Panc1 (cell line): ENCODE data around the gene PPM1H.

ENCODE experiments used
- CTCF ChIP-seq: fragments of 450-650 bp; IDR thresholded peaks from 2 replicates; pipeline ENCODE4 v1.5.1; 2017; ENCODE audit warnings: mild to moderate bottlenecking
- POLR2AphosphoS5 ChIP-seq: IDR thresholded peaks from 2 replicates; pipeline ENCODE4 v1.6.1; 2012; ENCODE audit warnings: mild to moderate bottlenecking, low read depth, low read length, moderate library complexity
- REST ChIP-seq, 2 experiments: IDR thresholded peaks; 2 replicates each; pipeline ENCODE4 v1.6.1; 2011 to 2012; ENCODE audit warnings: low read depth in 2 of 2, control low read depth in 1 of 2, low read length in 1 of 2, mild to moderate bottlenecking in 1 of 2, moderate library complexity in 1 of 2; ENCODE audit not compliant: insufficient read depth in 1 of 2
- SIN3A ChIP-seq: IDR thresholded peaks from 2 replicates; pipeline ENCODE4 v1.6.1; 2012; ENCODE audit warnings: low read depth, mild to moderate bottlenecking, low read length, moderate library complexity, borderline replicate concordance; ENCODE audit not compliant: insufficient read depth
- TCF7L2 ChIP-seq: IDR thresholded peaks from 2 replicates; pipeline ENCODE4 v1.6.1; 2011; ENCODE audit warnings: mild to moderate bottlenecking, low read depth, low read length, inconsistent platforms

- TF ChIP-seq CTCF, result no peak
- no peak for TF ChIP-seq POLR2AphosphoS5
- TF ChIP-seq TCF7L2, result no peak
- TF ChIP-seq SIN3A, result no peak
- TF ChIP-seq REST (IDR thresholded peaks at IDR 0.05; ENCODE audit: insufficient read depth in 1 of 2, low read depth in 2 of 2, low read length in 1 of 2), result no peak
Observed at GRCh38 chr12:62925680-62926079, 9.3 kb downstream of the PPM1H start.
